HepG2 (cell line): ENCODE results near the gene AHNAK. TPM values are rescaled to one million over a fixed set of nuclear protein-coding genes. Genes with fewer than 3 reads are reported as not detected.

Source experiments
- ARID2 ChIP-seq: sonication (generic); formaldehyde crosslinking; IDR thresholded peaks from 2 replicates; pipeline ENCODE4 v1.8.1; 2022; ENCODE audit warnings: mild to moderate bottlenecking, missing genetic modification reagents, borderline replicate concordance
- ATF7-NPFF ChIP-seq: sonication (generic); formaldehyde crosslinking; IDR thresholded peaks from 2 replicates; pipeline ENCODE4 v1.8.1; 2023; ENCODE audit warnings: mild to moderate bottlenecking, low read depth, missing genetic modification reagents, moderate library complexity
- CAMTA2 ChIP-seq: sonication (generic); formaldehyde crosslinking; IDR thresholded peaks from 2 replicates; pipeline ENCODE4 v1.4.0; 2020; ENCODE audit warnings: mild to moderate bottlenecking, missing genetic modification reagents, borderline replicate concordance
- CBFB ChIP-seq: sonication (generic); formaldehyde crosslinking; IDR thresholded peaks from 2 replicates; pipeline ENCODE4 v1.4.0; 2020; ENCODE audit warnings: missing genetic modification reagents
- GATAD2A ChIP-seq: IDR thresholded peaks from 2 replicates; pipeline ENCODE4 v1.6.1; 2016
- GTF3A ChIP-seq: sonication (generic); formaldehyde crosslinking; conservative IDR thresholded peaks from 2 replicates; pipeline ENCODE4 v1.4.0; 2020; ENCODE audit warnings: mild to moderate bottlenecking, missing genetic modification reagents
- HDAC6 ChIP-seq: fragments of 200-600 bp; sonication (generic); IDR thresholded peaks from 2 replicates; pipeline ENCODE4 v1.7.0; 2017; ENCODE audit warnings: mild to moderate bottlenecking, antibody characterized with exemption, low read length, low read depth
- HIVEP1 ChIP-seq: sonication (generic); formaldehyde crosslinking; IDR thresholded peaks from 2 replicates; pipeline ENCODE4 v1.4.0; 2020; ENCODE audit warnings: mild to moderate bottlenecking, missing genetic modification reagents
- ISX ChIP-seq: sonication (generic); formaldehyde crosslinking; conservative IDR thresholded peaks from 2 replicates; pipeline ENCODE4 v1.5.0; 2020; ENCODE audit warnings: missing genetic modification reagents
- KDM5A ChIP-seq: fragments of 200-600 bp; sonication (generic); IDR thresholded peaks from 2 replicates; pipeline ENCODE4 v1.7.0; 2018; ENCODE audit warnings: antibody characterized with exemption, mild to moderate bottlenecking, low read length, borderline replicate concordance
- KLF11 ChIP-seq: IDR thresholded peaks from 2 replicates; pipeline ENCODE4 v1.6.1; 2016; ENCODE audit warnings: missing compliant biosample characterization
- MBD4 ChIP-seq: IDR thresholded peaks from 2 replicates; pipeline ENCODE4 v1.6.1; 2012; ENCODE audit warnings: low read length, inconsistent platforms, borderline replicate concordance
- MED8 ChIP-seq: sonication (generic); formaldehyde crosslinking; IDR thresholded peaks from 2 replicates; pipeline ENCODE4 v1.8.1; 2023; ENCODE audit warnings: mild to moderate bottlenecking, missing genetic modification reagents; ENCODE audit not compliant: insufficient replicate concordance
- MIXL1 ChIP-seq: IDR thresholded peaks from 2 replicates; pipeline ENCODE4 v1.6.1; 2016
- MLX ChIP-seq: IDR thresholded peaks from 2 replicates; pipeline ENCODE4 v1.6.1; 2016
- NCOA1 ChIP-seq: sonication (generic); formaldehyde crosslinking; IDR thresholded peaks from 2 replicates; pipeline ENCODE4 v1.9.0; 2021; ENCODE audit warnings: missing genetic modification reagents
- NFKB2 ChIP-seq: sonication (generic); formaldehyde crosslinking; IDR thresholded peaks from 2 replicates; pipeline ENCODE4 v1.4.0; 2020; ENCODE audit warnings: missing genetic modification reagents, borderline replicate concordance
- POLR2AphosphoS5 ChIP-seq: IDR thresholded peaks from 2 replicates; pipeline ENCODE4 v1.6.1; 2012; ENCODE audit warnings: low read depth, low read length
- RAD21 ChIP-seq: fragments of 450-650 bp; formaldehyde crosslinking; IDR thresholded peaks from 2 replicates; pipeline ENCODE4 v1.5.0; 2020; ENCODE audit warnings: mild to moderate bottlenecking
- RELA ChIP-seq: sonication (generic); formaldehyde crosslinking; IDR thresholded peaks from 2 replicates; pipeline ENCODE4 v1.4.0; 2020; ENCODE audit warnings: missing genetic modification reagents
- SMAD1 ChIP-seq: sonication (generic); formaldehyde crosslinking; IDR thresholded peaks from 2 replicates; pipeline ENCODE4 v1.4.0; 2020; ENCODE audit warnings: missing genetic modification reagents, low read depth, mild to moderate bottlenecking, borderline replicate concordance
- SNAPC2 ChIP-seq: sonication (generic); formaldehyde crosslinking; IDR thresholded peaks from 2 replicates; pipeline ENCODE4 v1.8.1; 2022; ENCODE audit warnings: mild to moderate bottlenecking, missing genetic modification reagents
- SNRNP70 ChIP-seq: fragments of 200-400 bp; formaldehyde crosslinking; IDR thresholded peaks from 2 replicates; pipeline ENCODE4 v1.6.1; 2017; ENCODE audit warnings: mild to moderate bottlenecking, low read depth, low read length, moderate library complexity
- SYNCRIP ChIP-seq: fragments of 200-400 bp; formaldehyde crosslinking; IDR thresholded peaks from 2 replicates; pipeline ENCODE4 v1.6.1; 2018; ENCODE audit warnings: mild to moderate bottlenecking, low read depth, low read length; ENCODE audit not compliant: insufficient read depth
- TAF1 ChIP-seq: sonication (generic); formaldehyde crosslinking; IDR thresholded peaks from 2 replicates; pipeline ENCODE4 v1.4.0; 2020; ENCODE audit warnings: missing genetic modification reagents
- TEAD2 ChIP-seq: sonication (generic); formaldehyde crosslinking; IDR thresholded peaks from 2 replicates; pipeline ENCODE4 v1.9.0; 2021; ENCODE audit warnings: missing genetic modification reagents
- YEATS2 ChIP-seq: sonication (generic); formaldehyde crosslinking; IDR thresholded peaks from 2 replicates; pipeline ENCODE4 v1.4.0; 2020; ENCODE audit warnings: missing genetic modification reagents, borderline replicate concordance
- ZBTB37 ChIP-seq: sonication (generic); formaldehyde crosslinking; IDR thresholded peaks from 2 replicates; pipeline ENCODE4 v1.4.0; 2020; ENCODE audit warnings: mild to moderate bottlenecking, missing genetic modification reagents
- ZBTB7A ChIP-seq: sonication (generic); formaldehyde crosslinking; IDR thresholded peaks from 2 replicates; pipeline ENCODE4 v1.8.0; 2022; ENCODE audit warnings: mild to moderate bottlenecking, missing genetic modification reagents
- ZFP62 ChIP-seq: sonication (generic); formaldehyde crosslinking; IDR thresholded peaks from 2 replicates; pipeline ENCODE4 v1.4.0; 2020; ENCODE audit warnings: missing genetic modification reagents
- ZNF263 ChIP-seq: sonication (generic); formaldehyde crosslinking; IDR thresholded peaks from 2 replicates; pipeline ENCODE4 v1.4.0; 2020; ENCODE audit warnings: missing genetic modification reagents
- ZNF317 ChIP-seq: sonication (generic); formaldehyde crosslinking; IDR thresholded peaks from 2 replicates; pipeline ENCODE4 v1.5.0; 2020; ENCODE audit warnings: mild to moderate bottlenecking, missing genetic modification reagents
- polyA plus RNA-seq, 8 experiments: library from polyadenylated mRNA; depleted of rRNA in 3 of 8; stranded (reverse) in 7 of 8; unstranded in 1 of 8; fragments of >200 nt; fragmentation: Illumina TruSeq in 4 of 8; extraction: Trizol in 4 of 8; gene quantifications; 2 replicates each; pipeline versions ENCODE4 v1.2.1 to v1.2.3, GENCODE V29; 2011 to 2016; ENCODE audit warnings: low read depth in 4 of 8, missing spikeins in 1 of 8, mixed read lengths in 1 of 8; ENCODE audit not compliant: insufficient read depth in 1 of 8
- total RNA-seq, 5 experiments: library from RNA; depleted of rRNA; stranded (reverse); fragments of >200 nt; fragmentation: Illumina TruSeq; extraction: Trizol; gene quantifications; 2 replicates each; pipeline ENCODE4 v1.2.3, GENCODE V29; 2016; ENCODE audit warnings: low read depth in 1 of 5

Gene AHNAK
- total and polyA plus RNA-seq, 2 of the 13 experiments (the other 11 are each of a cell fraction or from before 2014, with no cell fraction given): 23.4 to 25.0 TPM

GRCh38 chr11:62548545-62549335 is 2.1 kb upstream of the AHNAK start (continued):
- TF ChIP-seq MLX (CRISPR knock-in tag): 0 out of 2 replicates have a peak, but pooled peaks have one; percentile 30
- TF ChIP-seq KLF11 (CRISPR knock-in tag): no peak
- TF ChIP-seq GTF3A (CRISPR knock-in tag): no peak
- TF ChIP-seq TAF1 (CRISPR knock-in tag): no peak
- TF ChIP-seq POLR2AphosphoS5: 0 out of 2 replicates have a peak, but pooled peaks have one; percentile 13
- TF ChIP-seq ZNF317 (CRISPR knock-in tag): 0 out of 2 replicates have a peak, but pooled peaks have one; percentile 54
- TF ChIP-seq SYNCRIP: no peak
- no peak for TF ChIP-seq TEAD2
- no peak for TF ChIP-seq SMAD1 (CRISPR knock-in tag)
- TF ChIP-seq SNAPC2 (CRISPR knock-in tag): peak; percentile 57; the same call in 1 of the 2 replicates
- TF ChIP-seq NFKB2 (CRISPR knock-in tag): no peak
- no peak for TF ChIP-seq NCOA1 (CRISPR knock-in tag)
- no peak for TF ChIP-seq RELA
- TF ChIP-seq RAD21 (CRISPR knock-in tag): no peak
- no peak for TF ChIP-seq ZFP62 (CRISPR knock-in tag)
- no peak for TF ChIP-seq HIVEP1 (CRISPR knock-in tag)
- no peak for TF ChIP-seq CAMTA2 (CRISPR knock-in tag)
- no peak for TF ChIP-seq ISX (CRISPR knock-in tag)
- TF ChIP-seq SNRNP70: no peak
- peak; percentile 51; the same call in 1 of the 2 replicates for TF ChIP-seq ZBTB37 (CRISPR knock-in tag)
- 0 out of 2 replicates have a peak, but pooled peaks have one; percentile 31 for TF ChIP-seq MIXL1 (CRISPR knock-in tag)
- no peak for TF ChIP-seq ARID2 (CRISPR knock-in tag)
- peak; percentile 89 for TF ChIP-seq GATAD2A (CRISPR knock-in tag)
- TF ChIP-seq ZNF263 (CRISPR knock-in tag): peak; percentile 41; the same call in 1 of the 2 replicates
- peak; percentile 21; the same call in 1 of the 2 replicates for TF ChIP-seq YEATS2
- no peak for TF ChIP-seq ATF7-NPFF (CRISPR knock-in tag)
- TF ChIP-seq HDAC6: no peak
- no peak for TF ChIP-seq MBD4
- TF ChIP-seq ZBTB7A: peak; percentile 77; the same call in 1 of the 2 replicates
- no peak for TF ChIP-seq MED8
- TF ChIP-seq CBFB (CRISPR knock-in tag): no peak
- TF ChIP-seq KDM5A: no peak
